ENCODE measurements around the gene CATSPERB. TPM values are rescaled to one million over a fixed set of nuclear protein-coding genes. Genes with fewer than 3 reads are reported as not detected.

The CATSPERB gene
- total and polyA plus RNA-seq, 2 experiments from 2014 or later, result not detected

- H3K4me1 ChIP-seq (ENCODE audit: low read depth), result peaks cover 38% of the 10 kb centered on the region
- DNase-seq (ENCODE audit: low read depth in 1 of 2, low spot score in 1 of 2), result no peak
- H3K4me3 ChIP-seq, result no peak overlapping the region
- TF ChIP-seq CTCF (IDR thresholded peaks at IDR 0.05; ENCODE audit: low read depth, low read length), result no peak
- H3K9me3 ChIP-seq (ENCODE audit: low read depth), result no peaks in the 10 kb centered on the region
- H3K27ac ChIP-seq, result no peak overlapping the region
- H3K27me3 ChIP-seq, result no peaks in the 10 kb centered on the region
- H3K36me3 ChIP-seq, result no peaks in the 10 kb centered on the region
These were observed 19.8 kb upstream of the CATSPERB start for GRCh38 chr14:91751719-91752118.

GRCh38 chr14:91750634-91751198 is 18.8 kb upstream of the CATSPERB start:
- no peak for DNase-seq (ENCODE audit: low read depth in 1 of 2, low spot score in 1 of 2)
- no peak for TF ChIP-seq CTCF (IDR thresholded peaks at IDR 0.05; ENCODE audit: low read depth, low read length)
- Histone ChIP-seq H3K9me3 (ENCODE audit: low read depth) (no peaks in the 10 kb centered on the region), H3K4me1 (ENCODE audit: low read depth) (peaks cover 30% of the 10 kb centered on the region), H3K27ac (no peak overlapping the region), H3K36me3 (no peaks in the 10 kb centered on the region), H3K4me3 (no peak overlapping the region), H3K27me3 (no peaks in the 10 kb centered on the region)

- TF ChIP-seq CTCF (IDR thresholded peaks at IDR 0.05; ENCODE audit: low read depth, low read length), result no peak
- DNase-seq (ENCODE audit: low read depth in 1 of 2, low spot score in 1 of 2), result no peak
- peaks cover 22% of the 10 kb centered on the region for H3K4me1 ChIP-seq (ENCODE audit: low read depth)
- no peaks in the 10 kb centered on the region for H3K9me3 ChIP-seq (ENCODE audit: low read depth)
- H3K36me3 ChIP-seq, result no peaks in the 10 kb centered on the region
- no peak overlapping the region for H3K27ac ChIP-seq
- no peaks in the 10 kb centered on the region for H3K27me3 ChIP-seq
- H3K4me3 ChIP-seq, result no peak overlapping the region
These were observed 18.0 kb upstream of the CATSPERB start for GRCh38 chr14:91749868-91750267.

- no peak for TF ChIP-seq CTCF (IDR thresholded peaks at IDR 0.05; ENCODE audit: low read depth, low read length)
- H3K4me3 ChIP-seq, result no peak overlapping the region
- H3K4me1 ChIP-seq (ENCODE audit: low read depth), result peaks cover 4% of the 10 kb centered on the region
- H3K9me3 ChIP-seq (ENCODE audit: low read depth), result no peaks in the 10 kb centered on the region
- no peak for DNase-seq (ENCODE audit: low read depth in 1 of 2, low spot score in 1 of 2)
- H3K27ac ChIP-seq, result no peak overlapping the region
- no peaks in the 10 kb centered on the region for H3K27me3 ChIP-seq
- H3K36me3 ChIP-seq, result no peaks in the 10 kb centered on the region
These were observed 16.2 kb upstream of the CATSPERB start for GRCh38 chr14:91748049-91748448.

- H3K9me3 ChIP-seq (ENCODE audit: low read depth), result no peaks in the 10 kb centered on the region
- H3K27ac ChIP-seq, result no peak overlapping the region
- H3K4me3 ChIP-seq, result no peak overlapping the region
- no peaks in the 10 kb centered on the region for H3K36me3 ChIP-seq
- no peaks in the 10 kb centered on the region for H3K27me3 ChIP-seq
- no peak for TF ChIP-seq CTCF (IDR thresholded peaks at IDR 0.05; ENCODE audit: low read depth, low read length)
- H3K4me1 ChIP-seq (ENCODE audit: low read depth), result no peaks in the 10 kb centered on the region
- DNase-seq (ENCODE audit: low read depth in 1 of 2, low spot score in 1 of 2), result no peak
These were observed 13.5 kb upstream of the CATSPERB start for GRCh38 chr14:91745344-91745743.

Measured in cardiac muscle cell (in vitro differentiated cells and primary cell).